Measurements from ENCODE around the gene PSMG4.

The PSMG4 gene

GRCh38 chr6:3291987-3292386 is 33.2 kb downstream of the PSMG4 start:
- Histone ChIP-seq H3K4me3 (ENCODE audit: low read length in 2 of 2) (no peak overlapping the region), H3K36me3 (ENCODE audit: control insufficient read depth in 2 of 2, insufficient read depth in 2 of 2, low read length in 2 of 2) (peaks cover 2 to 4% of the 10 kb centered on the region in 2 donors), H3K27me3 (ENCODE audit: control insufficient read depth in 1 of 2, insufficient read depth in 2 of 2, low read length in 2 of 2) (no peaks in the 10 kb centered on the region), H3K4me1 (ENCODE audit: control insufficient read depth, insufficient read depth, low read length) (peaks cover 4% of the 10 kb centered on the region), H3K27ac (ENCODE audit: low read length) (no peak overlapping the region), H3K9me3 (ENCODE audit: control insufficient read depth in 2 of 2, low read length in 2 of 2) (no peaks in the 10 kb centered on the region), H3K9ac (ENCODE audit: low read length in 2 of 2) (no peak overlapping the region)

- Histone ChIP-seq H3K9me3 (ENCODE audit: control insufficient read depth in 2 of 2, low read length in 2 of 2) (no peaks in the 10 kb centered on the region), H3K9ac (ENCODE audit: low read length in 2 of 2) (no peak overlapping the region), H3K4me3 (ENCODE audit: low read length in 2 of 2) (no peak overlapping the region), H3K27ac (ENCODE audit: low read length) (no peak overlapping the region), H3K36me3 (ENCODE audit: control insufficient read depth in 2 of 2, insufficient read depth in 2 of 2, low read length in 2 of 2) (peaks cover 0 to 10% of the 10 kb centered on the region in 2 donors), H3K4me1 (ENCODE audit: control insufficient read depth, insufficient read depth, low read length) (peaks cover 4% of the 10 kb centered on the region), H3K27me3 (ENCODE audit: control insufficient read depth in 1 of 2, insufficient read depth in 2 of 2, low read length in 2 of 2) (no peaks in the 10 kb centered on the region)
These were observed 33.9 kb downstream of the PSMG4 start for GRCh38 chr6:3292431-3293197.

- Histone ChIP-seq H3K36me3 (ENCODE audit: control insufficient read depth in 2 of 2, insufficient read depth in 2 of 2, low read length in 2 of 2) (peaks cover 0 to 10% of the 10 kb centered on the region in 2 donors), H3K9me3 (ENCODE audit: control insufficient read depth in 2 of 2, low read length in 2 of 2) (no peaks in the 10 kb centered on the region), H3K4me3 (ENCODE audit: low read length in 2 of 2) (no peak overlapping the region), H3K27me3 (ENCODE audit: control insufficient read depth in 1 of 2, insufficient read depth in 2 of 2, low read length in 2 of 2) (no peaks in the 10 kb centered on the region), H3K27ac (ENCODE audit: low read length) (no peak overlapping the region), H3K4me1 (ENCODE audit: control insufficient read depth, insufficient read depth, low read length) (peaks cover 4% of the 10 kb centered on the region), H3K9ac (ENCODE audit: low read length in 2 of 2) (no peak overlapping the region)
These were observed 34.8 kb downstream of the PSMG4 start for GRCh38 chr6:3293271-3294155.

GRCh38 chr6:3294396-3294795 is 35.6 kb downstream of the PSMG4 start:
- Histone ChIP-seq H3K9ac (ENCODE audit: low read length in 2 of 2) (no peak overlapping the region), H3K9me3 (ENCODE audit: control insufficient read depth in 2 of 2, low read length in 2 of 2) (no peaks in the 10 kb centered on the region), H3K27ac (ENCODE audit: low read length) (no peak overlapping the region), H3K4me3 (ENCODE audit: low read length in 2 of 2) (no peak overlapping the region), H3K27me3 (ENCODE audit: control insufficient read depth in 1 of 2, insufficient read depth in 2 of 2, low read length in 2 of 2) (no peaks in the 10 kb centered on the region), H3K36me3 (ENCODE audit: control insufficient read depth in 2 of 2, insufficient read depth in 2 of 2, low read length in 2 of 2) (peaks cover 0 to 10% of the 10 kb centered on the region in 2 donors), H3K4me1 (ENCODE audit: control insufficient read depth, insufficient read depth, low read length) (no peaks in the 10 kb centered on the region)

- Histone ChIP-seq H3K27ac (ENCODE audit: low read length) (no peak overlapping the region), H3K9me3 (ENCODE audit: control insufficient read depth in 2 of 2, low read length in 2 of 2) (no peaks in the 10 kb centered on the region), H3K9ac (ENCODE audit: low read length in 2 of 2) (no peak overlapping the region), H3K36me3 (ENCODE audit: control insufficient read depth in 2 of 2, insufficient read depth in 2 of 2, low read length in 2 of 2) (peaks cover 0 to 10% of the 10 kb centered on the region in 2 donors), H3K4me3 (ENCODE audit: low read length in 2 of 2) (no peak overlapping the region), H3K27me3 (ENCODE audit: control insufficient read depth in 1 of 2, insufficient read depth in 2 of 2, low read length in 2 of 2) (no peaks in the 10 kb centered on the region), H3K4me1 (ENCODE audit: control insufficient read depth, insufficient read depth, low read length) (no peaks in the 10 kb centered on the region)
These were observed 36.4 kb downstream of the PSMG4 start for GRCh38 chr6:3294921-3295871.

- Histone ChIP-seq H3K4me1 (ENCODE audit: control insufficient read depth, insufficient read depth, low read length) (no peaks in the 10 kb centered on the region), H3K9ac (ENCODE audit: low read length in 2 of 2) (no peak overlapping the region), H3K36me3 (ENCODE audit: control insufficient read depth in 2 of 2, insufficient read depth in 2 of 2, low read length in 2 of 2) (peaks cover 0 to 10% of the 10 kb centered on the region in 2 donors), H3K27me3 (ENCODE audit: control insufficient read depth in 1 of 2, insufficient read depth in 2 of 2, low read length in 2 of 2) (no peaks in the 10 kb centered on the region), H3K27ac (ENCODE audit: low read length) (no peak overlapping the region), H3K4me3 (ENCODE audit: low read length in 2 of 2) (no peak overlapping the region), H3K9me3 (ENCODE audit: control insufficient read depth in 2 of 2, low read length in 2 of 2) (no peaks in the 10 kb centered on the region)
These were observed 37.3 kb downstream of the PSMG4 start for GRCh38 chr6:3296078-3296477.

- Histone ChIP-seq H3K9me3 (ENCODE audit: control insufficient read depth in 2 of 2, low read length in 2 of 2) (no peaks in the 10 kb centered on the region), H3K36me3 (ENCODE audit: control insufficient read depth in 2 of 2, insufficient read depth in 2 of 2, low read length in 2 of 2) (peaks cover 0 to 10% of the 10 kb centered on the region in 2 donors), H3K4me3 (ENCODE audit: low read length in 2 of 2) (no peak overlapping the region), H3K9ac (ENCODE audit: low read length in 2 of 2) (no peak overlapping the region), H3K27ac (ENCODE audit: low read length) (no peak overlapping the region), H3K27me3 (ENCODE audit: control insufficient read depth in 1 of 2, insufficient read depth in 2 of 2, low read length in 2 of 2) (no peaks in the 10 kb centered on the region), H3K4me1 (ENCODE audit: control insufficient read depth, insufficient read depth, low read length) (no peaks in the 10 kb centered on the region)
These were observed 37.8 kb downstream of the PSMG4 start for GRCh38 chr6:3296537-3296936.

- H3K9me3 ChIP-seq (ENCODE audit: control insufficient read depth in 2 of 2, low read length in 2 of 2) = no peaks in the 10 kb centered on the region
- no peak overlapping the region for H3K27ac ChIP-seq (ENCODE audit: low read length)
- H3K9ac ChIP-seq (ENCODE audit: low read length in 2 of 2) = no peak overlapping the region
- H3K36me3 ChIP-seq (ENCODE audit: control insufficient read depth in 2 of 2, insufficient read depth in 2 of 2, low read length in 2 of 2) = peaks cover 0 to 10% of the 10 kb centered on the region in 2 donors
- no peaks in the 10 kb centered on the region for H3K27me3 ChIP-seq (ENCODE audit: control insufficient read depth in 1 of 2, insufficient read depth in 2 of 2, low read length in 2 of 2)
- no peak overlapping the region for H3K4me3 ChIP-seq (ENCODE audit: low read length in 2 of 2)
- H3K4me1 ChIP-seq (ENCODE audit: control insufficient read depth, insufficient read depth, low read length) = no peaks in the 10 kb centered on the region
These were observed 38.3 kb downstream of the PSMG4 start for GRCh38 chr6:3297006-3297405.

- H3K4me3 ChIP-seq (ENCODE audit: low read length in 2 of 2) = no peak overlapping the region
- H3K36me3 ChIP-seq (ENCODE audit: control insufficient read depth in 2 of 2, insufficient read depth in 2 of 2, low read length in 2 of 2) = peaks cover 0 to 10% of the 10 kb centered on the region in 2 donors
- H3K27ac ChIP-seq (ENCODE audit: low read length) = no peak overlapping the region
- H3K9me3 ChIP-seq (ENCODE audit: control insufficient read depth in 2 of 2, low read length in 2 of 2) = no peaks in the 10 kb centered on the region
- H3K9ac ChIP-seq (ENCODE audit: low read length in 2 of 2) = no peak overlapping the region
- H3K4me1 ChIP-seq (ENCODE audit: control insufficient read depth, insufficient read depth, low read length) = no peaks in the 10 kb centered on the region
- H3K27me3 ChIP-seq (ENCODE audit: control insufficient read depth in 1 of 2, insufficient read depth in 2 of 2, low read length in 2 of 2) = no peaks in the 10 kb centered on the region
These were observed 39.2 kb downstream of the PSMG4 start for GRCh38 chr6:3297909-3298308.

GRCh38 chr6:3299221-3299620 is 40.5 kb downstream of the PSMG4 start:
- no peak overlapping the region for H3K4me3 ChIP-seq (ENCODE audit: low read length in 2 of 2)
- H3K27ac ChIP-seq (ENCODE audit: low read length) = no peak overlapping the region
- no peaks in the 10 kb centered on the region for H3K9me3 ChIP-seq (ENCODE audit: control insufficient read depth in 2 of 2, low read length in 2 of 2)
- H3K27me3 ChIP-seq (ENCODE audit: control insufficient read depth in 1 of 2, insufficient read depth in 2 of 2, low read length in 2 of 2) = no peaks in the 10 kb centered on the region
- H3K4me1 ChIP-seq (ENCODE audit: control insufficient read depth, insufficient read depth, low read length) = no peaks in the 10 kb centered on the region
- H3K36me3 ChIP-seq (ENCODE audit: control insufficient read depth in 2 of 2, insufficient read depth in 2 of 2, low read length in 2 of 2) = peaks cover 0 to 10% of the 10 kb centered on the region in 2 donors
- H3K9ac ChIP-seq (ENCODE audit: low read length in 2 of 2) = no peak overlapping the region

Data from stomach smooth muscle (tissue), 2 donors.